ENCODE data around the gene TXNL4B.
"Not testable (repeated sequence)": the region's sequence is repeated elsewhere in the genome, so short reads cannot be mapped to it uniquely, and the experiment has no call there.

The TXNL4B gene

DNA sequence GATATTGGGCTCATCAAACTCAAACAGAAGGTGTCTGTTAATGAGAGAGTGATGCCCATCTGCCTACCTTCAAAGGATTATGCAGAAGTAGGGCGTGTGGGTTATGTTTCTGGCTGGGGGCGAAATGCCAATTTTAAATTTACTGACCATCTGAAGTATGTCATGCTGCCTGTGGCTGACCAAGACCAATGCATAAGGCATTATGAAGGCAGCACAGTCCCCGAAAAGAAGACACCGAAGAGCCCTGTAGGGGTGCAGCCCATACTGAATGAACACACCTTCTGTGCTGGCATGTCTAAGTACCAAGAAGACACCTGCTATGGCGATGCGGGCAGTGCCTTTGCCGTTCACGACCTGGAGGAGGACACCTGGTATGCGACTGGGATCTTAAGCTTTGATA is 33.0 kb downstream of the TXNL4B start:
- DNase-seq (ENCODE audit: low spot score) (no peak), ATAC-seq (ENCODE audit: low read depth) (no peak)
- H3K27ac ChIP-seq (ENCODE audit: poor library complexity, severe bottlenecking) = no peak overlapping the region
- TF ChIP-seq, protein P1, sequence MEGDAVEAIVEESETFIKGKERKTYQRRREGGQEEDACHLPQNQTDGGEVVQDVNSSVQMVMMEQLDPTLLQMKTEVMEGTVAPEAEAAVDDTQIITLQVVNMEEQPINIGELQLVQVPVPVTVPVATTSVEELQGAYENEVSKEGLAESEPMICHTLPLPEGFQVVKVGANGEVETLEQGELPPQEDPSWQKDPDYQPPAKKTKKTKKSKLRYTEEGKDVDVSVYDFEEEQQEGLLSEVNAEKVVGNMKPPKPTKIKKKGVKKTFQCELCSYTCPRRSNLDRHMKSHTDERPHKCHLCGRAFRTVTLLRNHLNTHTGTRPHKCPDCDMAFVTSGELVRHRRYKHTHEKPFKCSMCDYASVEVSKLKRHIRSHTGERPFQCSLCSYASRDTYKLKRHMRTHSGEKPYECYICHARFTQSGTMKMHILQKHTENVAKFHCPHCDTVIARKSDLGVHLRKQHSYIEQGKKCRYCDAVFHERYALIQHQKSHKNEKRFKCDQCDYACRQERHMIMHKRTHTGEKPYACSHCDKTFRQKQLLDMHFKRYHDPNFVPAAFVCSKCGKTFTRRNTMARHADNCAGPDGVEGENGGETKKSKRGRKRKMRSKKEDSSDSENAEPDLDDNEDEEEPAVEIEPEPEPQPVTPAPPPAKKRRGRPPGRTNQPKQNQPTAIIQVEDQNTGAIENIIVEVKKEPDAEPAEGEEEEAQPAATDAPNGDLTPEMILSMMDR (IDR thresholded peaks at IDR 0.05; ENCODE audit: poor library complexity, severe bottlenecking) = no peak
- H3K9me3 ChIP-seq (ENCODE audit: severe bottlenecking) = no peaks in the 10 kb centered on the region
- H3K4me1 ChIP-seq (ENCODE audit: insufficient read depth, poor library complexity, severe bottlenecking) = no peaks in the 10 kb centered on the region
- no peaks in the 10 kb centered on the region for H3K36me3 ChIP-seq (ENCODE audit: low read depth)
- H3K4me3 ChIP-seq (ENCODE audit: severe bottlenecking) = no peak overlapping the region
- H3K27me3 ChIP-seq (ENCODE audit: insufficient read depth, poor library complexity, severe bottlenecking) = no peaks in the 10 kb centered on the region

DNA sequence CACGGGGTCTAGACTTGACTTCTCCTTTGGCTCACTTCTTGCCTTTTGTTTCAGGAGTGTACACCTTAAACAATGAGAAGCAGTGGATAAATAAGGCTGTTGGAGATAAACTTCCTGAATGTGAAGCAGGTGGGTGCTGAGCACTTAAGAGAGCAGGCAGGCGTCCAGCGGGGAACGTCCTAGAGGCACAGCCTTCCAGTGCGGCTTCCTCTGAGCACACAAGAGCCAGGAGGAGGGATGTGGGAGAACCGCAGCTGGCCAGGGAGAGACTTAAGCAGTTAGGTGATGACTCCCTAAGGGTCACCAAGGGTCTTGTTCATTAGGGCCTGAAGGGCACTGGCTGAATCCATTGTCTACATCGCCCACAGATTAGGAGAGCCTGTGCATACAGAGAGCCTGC is 34.4 kb downstream of the TXNL4B start:
- not testable (repeated sequence) for H3K36me3 ChIP-seq (ENCODE audit: low read depth); H3K4me3 ChIP-seq (ENCODE audit: severe bottlenecking); H3K27ac ChIP-seq (ENCODE audit: poor library complexity, severe bottlenecking); H3K4me1 ChIP-seq (ENCODE audit: insufficient read depth, poor library complexity, severe bottlenecking); ATAC-seq (ENCODE audit: low read depth); H3K27me3 ChIP-seq (ENCODE audit: insufficient read depth, poor library complexity, severe bottlenecking); DNase-seq (ENCODE audit: low spot score); H3K9me3 ChIP-seq (ENCODE audit: severe bottlenecking)

DNA sequence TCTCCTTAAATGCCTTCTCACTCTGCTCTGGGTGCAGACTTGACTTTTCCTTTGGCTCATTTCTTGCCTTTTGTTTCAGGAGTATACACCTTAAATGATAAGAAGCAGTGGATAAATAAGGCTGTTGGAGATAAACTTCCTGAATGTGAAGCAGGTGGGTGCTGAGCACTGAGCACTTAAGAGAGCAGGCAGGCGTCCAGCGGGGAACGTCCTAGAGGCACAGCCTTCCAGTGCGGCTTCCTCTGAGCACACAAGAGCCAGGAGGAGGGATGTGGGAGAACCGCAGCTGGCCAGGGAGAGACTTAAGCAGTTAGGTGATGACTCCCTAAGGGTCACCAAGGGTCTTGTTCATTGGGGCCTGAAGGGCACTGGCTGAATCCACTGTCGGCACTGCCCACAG is 36.1 kb downstream of the TXNL4B start:
- not testable (repeated sequence) for ATAC-seq (ENCODE audit: low read depth); H3K27ac ChIP-seq (ENCODE audit: poor library complexity, severe bottlenecking); H3K4me1 ChIP-seq (ENCODE audit: insufficient read depth, poor library complexity, severe bottlenecking); H3K36me3 ChIP-seq (ENCODE audit: low read depth); H3K9me3 ChIP-seq (ENCODE audit: severe bottlenecking); H3K27me3 ChIP-seq (ENCODE audit: insufficient read depth, poor library complexity, severe bottlenecking); DNase-seq (ENCODE audit: low spot score); H3K4me3 ChIP-seq (ENCODE audit: severe bottlenecking)

DNA sequence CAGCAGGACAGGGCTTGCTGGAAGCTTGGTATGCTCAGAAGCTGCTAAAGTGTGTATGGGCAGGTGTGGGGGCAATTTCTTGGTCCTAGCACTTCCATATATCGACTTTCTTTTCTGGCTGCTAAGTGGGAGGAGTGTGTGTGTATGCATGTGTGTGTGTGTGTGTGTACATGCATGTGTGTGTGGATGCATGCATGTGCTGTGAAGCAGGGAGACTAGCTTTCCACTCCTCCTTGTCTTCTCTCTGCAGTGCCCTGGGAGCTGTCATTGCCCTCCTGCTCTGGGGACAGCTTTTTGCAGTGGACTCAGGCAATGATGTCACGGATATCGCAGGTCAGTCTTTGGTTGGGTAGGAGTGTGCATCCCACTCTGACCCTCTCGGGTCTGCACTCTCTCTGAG is 37.5 kb downstream of the TXNL4B start:
- TF ChIP-seq, protein P1 (IDR thresholded peaks at IDR 0.05; ENCODE audit: poor library complexity, severe bottlenecking) = no peak
- H3K36me3 ChIP-seq (ENCODE audit: low read depth) = no peaks in the 10 kb centered on the region
- H3K27me3 ChIP-seq (ENCODE audit: insufficient read depth, poor library complexity, severe bottlenecking) = no peaks in the 10 kb centered on the region
- ATAC-seq (ENCODE audit: low read depth) (no peak), DNase-seq (ENCODE audit: low spot score) (no peak)
- no peak overlapping the region for H3K4me3 ChIP-seq (ENCODE audit: severe bottlenecking)
- H3K9me3 ChIP-seq (ENCODE audit: severe bottlenecking) = no peaks in the 10 kb centered on the region
- H3K27ac ChIP-seq (ENCODE audit: poor library complexity, severe bottlenecking) = no peak overlapping the region
- H3K4me1 ChIP-seq (ENCODE audit: insufficient read depth, poor library complexity, severe bottlenecking) = no peaks in the 10 kb centered on the region

DNA sequence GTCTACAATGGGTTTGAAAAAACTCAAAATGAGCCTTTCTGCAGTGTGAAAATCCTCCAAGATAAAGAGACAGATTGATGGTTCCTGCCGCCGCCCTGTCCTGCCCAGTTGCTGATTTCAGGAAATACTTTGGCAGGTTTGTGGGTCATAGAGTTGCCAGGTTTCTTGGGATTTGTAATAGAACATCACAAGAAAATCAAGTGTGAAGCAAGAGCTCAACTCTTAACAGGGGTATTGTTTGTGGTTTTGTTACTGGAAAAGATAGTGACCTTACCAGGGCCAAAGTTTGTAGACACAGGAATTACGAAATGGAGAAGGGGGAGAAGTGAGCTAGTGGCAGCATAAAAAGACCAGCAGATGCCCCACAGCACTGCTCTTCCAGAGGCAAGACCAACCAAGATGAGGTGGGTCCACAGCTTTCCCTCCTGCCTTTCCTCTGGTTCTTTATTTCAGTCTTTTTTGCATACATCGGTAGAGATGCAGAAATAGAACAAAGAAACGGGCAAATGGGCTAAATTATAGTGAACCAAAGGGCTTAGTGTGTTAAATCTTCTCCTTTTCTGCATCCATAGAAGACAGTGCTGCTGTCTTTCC is 39.1 kb downstream of the TXNL4B start, which contains the start of gene HP:
HP (plus strand) TSS at position 252 of the 594 bp plus-strand sequence; CDS start at position 400, 148 bp downstream.
- H3K27ac ChIP-seq (ENCODE audit: poor library complexity, severe bottlenecking); H3K9me3 ChIP-seq (ENCODE audit: severe bottlenecking); H3K4me1 ChIP-seq (ENCODE audit: insufficient read depth, poor library complexity, severe bottlenecking); H3K4me3 ChIP-seq (ENCODE audit: severe bottlenecking); DNase-seq (ENCODE audit: low spot score); ATAC-seq (ENCODE audit: low read depth); H3K36me3 ChIP-seq (ENCODE audit: low read depth); H3K27me3 ChIP-seq (ENCODE audit: insufficient read depth, poor library complexity, severe bottlenecking): not testable (repeated sequence)

DNA sequence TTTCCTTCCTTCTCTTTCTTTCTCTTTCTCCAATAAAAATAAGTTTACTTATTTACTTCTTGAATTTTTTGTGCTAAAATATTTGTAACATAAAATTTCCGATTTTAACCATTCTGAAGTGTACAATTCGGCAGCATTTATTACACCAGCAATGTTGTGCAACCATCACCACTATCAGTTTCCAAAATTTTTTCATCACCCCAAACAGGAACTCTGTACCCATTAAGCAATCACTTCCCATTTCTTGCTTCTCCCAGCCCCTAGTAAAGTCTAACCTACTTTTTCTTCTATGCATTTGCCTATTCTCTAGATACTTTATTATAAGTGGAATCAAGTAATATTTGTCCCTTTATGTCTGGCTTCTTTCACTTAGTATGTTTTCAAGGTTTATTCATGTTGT is 41.6 kb downstream of the TXNL4B start:
- Histone ChIP-seq H3K4me1 (ENCODE audit: insufficient read depth, poor library complexity, severe bottlenecking) (no peaks in the 10 kb centered on the region), H3K36me3 (ENCODE audit: low read depth) (no peaks in the 10 kb centered on the region), H3K4me3 (ENCODE audit: severe bottlenecking) (no peak overlapping the region), H3K27ac (ENCODE audit: poor library complexity, severe bottlenecking) (no peak overlapping the region), H3K27me3 (ENCODE audit: insufficient read depth, poor library complexity, severe bottlenecking) (no peaks in the 10 kb centered on the region), H3K9me3 (ENCODE audit: severe bottlenecking) (no peaks in the 10 kb centered on the region)
- ATAC-seq (ENCODE audit: low read depth) = no peak
- no peak for DNase-seq (ENCODE audit: low spot score)
- TF ChIP-seq, protein P1 (IDR thresholded peaks at IDR 0.05; ENCODE audit: poor library complexity, severe bottlenecking) = no peak
